Transverse colon (tissue), 4 donors: Measurements from ENCODE around the gene SLC6A15.

Experiments used
- CTCF ChIP-seq, 5 experiments: fragments of 200-600 bp in 3 of 5; fragments of 450-650 bp in 2 of 5; sonication (generic) in 3 of 5; IDR thresholded peaks; 1 replicate in 2 of 5; 2 replicates in 3 of 5; pipeline ENCODE4 v1.5.1; 2016 to 2017; ENCODE audit warnings: antibody characterized with exemption in 5 of 5, inconsistent platforms in 3 of 5, mild to moderate bottlenecking in 2 of 5, moderate library complexity in 1 of 5
- EP300 ChIP-seq: sonication (generic); formaldehyde crosslinking; IDR thresholded peaks from one replicate; pipeline ENCODE4 v1.6.1; 2017; ENCODE audit warnings: antibody characterized with exemption, low read depth
- POLR2AphosphoS5 ChIP-seq, 3 donors: sonication (generic); formaldehyde crosslinking; IDR thresholded peaks; one replicate each; pipeline ENCODE4 v1.6.1; 2016; ENCODE audit warnings: antibody characterized with exemption in 3 of 3

GRCh38 chr12:84950971-84951546 lies 38.5 kb upstream of the SLC6A15 start:
- TF ChIP-seq CTCF (IDR thresholded peaks at IDR 0.05), result no peak
- TF ChIP-seq POLR2AphosphoS5 (IDR thresholded peaks at IDR 0.05), result no peak
- TF ChIP-seq EP300, result no peak
